NCI-H187 treated with DMSO at 0.1 percent for 48 hours (cell line): ENCODE measurements around the gene PRPS1.
"Not testable (repeated sequence)": the region's sequence is repeated elsewhere in the genome, so short reads cannot be mapped to it uniquely, and the experiment has no call there.

ENCODE experiments used
- DNase-seq: peaks from one replicate; lab custom pipeline; 2025; lab: John Stamatoyannopoulos, UW

The PRPS1 gene

DNA sequence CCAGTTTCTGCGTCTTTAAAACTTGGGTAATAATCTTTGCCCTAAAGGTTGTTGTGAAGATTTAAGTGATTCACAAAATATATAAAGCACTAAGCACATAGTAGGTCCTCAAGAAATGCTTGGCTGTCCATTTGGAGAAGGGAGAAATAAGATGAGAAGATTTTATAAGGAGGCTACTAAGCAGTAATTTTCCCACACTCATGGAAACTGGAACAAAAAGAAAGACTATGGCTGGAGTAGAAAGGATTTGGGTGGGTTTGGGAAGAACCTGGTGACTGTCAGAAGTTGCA, 47.0 kb downstream of the PRPS1 start:
- no peak for DNase-seq

DNA sequence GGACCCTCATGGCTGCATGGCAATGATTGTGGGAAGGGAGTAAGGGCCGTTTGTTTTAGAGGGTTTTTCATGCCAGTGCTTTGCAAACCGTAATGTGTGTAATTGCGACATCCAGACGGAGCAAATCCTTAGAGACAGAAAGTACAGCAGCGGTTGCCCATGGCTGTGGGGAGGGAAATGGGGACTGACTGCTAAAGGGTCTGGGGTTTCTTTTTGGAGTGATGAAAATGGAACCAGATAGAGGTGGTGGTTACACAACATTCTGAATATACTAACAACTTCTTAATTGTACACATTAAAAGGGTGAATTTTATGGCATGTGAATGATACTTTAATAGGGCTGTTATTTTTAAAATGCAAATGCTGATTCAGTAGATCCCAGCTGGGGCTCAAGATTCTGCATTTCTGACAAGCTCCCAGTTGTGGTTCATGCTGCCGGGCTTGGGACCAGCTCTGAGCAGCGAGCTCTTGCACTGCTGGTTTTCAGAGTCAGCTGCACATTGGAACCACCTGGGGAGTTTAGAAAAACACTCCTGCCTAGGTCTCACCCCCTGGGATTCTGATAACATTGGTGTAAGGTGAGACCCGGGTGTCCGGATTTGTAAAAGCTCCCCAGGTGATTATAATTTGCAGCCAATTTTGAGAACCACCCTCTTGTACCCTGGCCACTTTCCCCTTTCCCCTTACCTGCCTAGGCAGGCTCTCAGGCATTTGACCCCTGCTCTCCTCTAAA, 47.7 kb downstream of the PRPS1 start:
- no peak for DNase-seq

DNA sequence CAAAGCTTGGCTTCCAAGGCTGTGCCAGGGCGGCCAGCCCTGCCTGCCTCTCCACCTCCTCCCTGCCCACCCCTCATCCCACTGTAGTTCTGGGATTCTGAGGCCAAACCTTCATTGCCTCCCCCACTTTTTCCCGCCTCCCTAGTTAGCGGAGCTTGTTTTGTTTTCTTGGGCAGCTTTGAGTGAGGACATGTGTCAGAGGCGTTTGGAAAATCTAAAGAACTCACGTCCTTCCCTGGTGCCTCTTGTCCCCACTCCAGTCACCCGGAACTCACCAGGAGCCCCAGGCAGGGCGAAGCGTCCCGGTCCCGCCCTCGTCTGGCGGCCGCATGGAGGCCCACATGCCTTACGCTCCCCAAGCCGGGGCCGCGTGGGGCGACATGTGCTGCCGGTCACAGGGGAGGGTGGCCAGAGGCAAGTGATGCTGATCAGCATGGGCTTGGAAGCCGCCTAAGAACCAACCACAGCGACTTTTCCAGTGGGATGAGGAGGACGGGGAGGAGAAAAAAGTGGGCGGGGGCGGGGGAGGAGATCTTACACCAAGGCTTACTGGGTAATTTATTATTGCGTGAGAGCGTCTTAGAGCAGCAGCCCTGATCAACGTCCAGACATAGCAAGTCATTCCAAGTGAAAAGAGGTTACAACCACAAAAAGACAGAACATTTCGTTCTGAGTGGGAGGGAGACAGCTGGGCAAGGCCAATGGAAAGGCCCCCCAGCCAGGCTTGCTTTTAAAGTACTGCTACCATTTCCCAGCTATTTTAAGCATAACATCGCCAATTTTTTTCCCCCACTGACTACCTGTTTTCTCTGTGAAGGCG, 48.5 kb downstream of the PRPS1 start:
- no peak for DNase-seq

DNA sequence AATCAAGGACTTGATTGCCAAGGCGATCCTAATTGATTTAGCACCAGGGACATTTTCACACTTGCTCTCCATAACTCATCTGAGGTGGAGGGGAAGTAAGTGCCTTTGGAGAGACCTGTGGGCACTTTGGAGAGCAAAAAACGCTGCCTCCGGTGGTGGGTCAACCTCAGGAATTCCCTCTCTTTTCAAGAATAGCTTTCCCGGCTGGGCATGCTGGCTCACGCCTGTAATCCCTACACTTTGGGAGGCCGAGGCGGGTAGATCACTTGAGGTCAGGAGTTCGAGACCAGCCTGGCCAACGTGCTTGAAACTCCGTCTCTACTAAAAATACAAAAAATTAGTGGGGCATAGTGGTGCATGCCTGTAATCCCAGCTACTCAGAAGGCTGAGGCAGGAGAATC, 49.2 kb downstream of the PRPS1 start:
- no peak for DNase-seq

DNA sequence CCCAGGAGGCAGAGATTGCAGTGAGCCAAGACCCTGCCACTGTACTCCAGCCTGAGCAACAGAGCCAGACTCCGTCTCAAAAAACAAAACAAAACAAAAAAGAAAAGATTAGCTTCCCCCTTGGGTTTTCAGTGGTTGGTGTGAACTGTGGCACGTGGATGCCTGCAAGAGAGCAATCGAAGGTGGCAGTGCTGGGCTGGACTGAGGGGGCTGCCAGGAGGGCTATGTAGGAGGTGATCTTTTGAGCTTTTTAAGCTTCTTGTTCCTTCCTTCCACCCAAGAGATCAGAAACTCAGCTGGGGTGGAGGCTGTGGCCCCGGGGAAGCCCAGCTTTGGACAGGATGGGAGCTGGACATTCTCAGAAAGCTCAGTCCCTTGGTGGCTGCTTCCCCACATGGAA, 49.6 kb downstream of the PRPS1 start:
- DNase-seq: no peak

DNA sequence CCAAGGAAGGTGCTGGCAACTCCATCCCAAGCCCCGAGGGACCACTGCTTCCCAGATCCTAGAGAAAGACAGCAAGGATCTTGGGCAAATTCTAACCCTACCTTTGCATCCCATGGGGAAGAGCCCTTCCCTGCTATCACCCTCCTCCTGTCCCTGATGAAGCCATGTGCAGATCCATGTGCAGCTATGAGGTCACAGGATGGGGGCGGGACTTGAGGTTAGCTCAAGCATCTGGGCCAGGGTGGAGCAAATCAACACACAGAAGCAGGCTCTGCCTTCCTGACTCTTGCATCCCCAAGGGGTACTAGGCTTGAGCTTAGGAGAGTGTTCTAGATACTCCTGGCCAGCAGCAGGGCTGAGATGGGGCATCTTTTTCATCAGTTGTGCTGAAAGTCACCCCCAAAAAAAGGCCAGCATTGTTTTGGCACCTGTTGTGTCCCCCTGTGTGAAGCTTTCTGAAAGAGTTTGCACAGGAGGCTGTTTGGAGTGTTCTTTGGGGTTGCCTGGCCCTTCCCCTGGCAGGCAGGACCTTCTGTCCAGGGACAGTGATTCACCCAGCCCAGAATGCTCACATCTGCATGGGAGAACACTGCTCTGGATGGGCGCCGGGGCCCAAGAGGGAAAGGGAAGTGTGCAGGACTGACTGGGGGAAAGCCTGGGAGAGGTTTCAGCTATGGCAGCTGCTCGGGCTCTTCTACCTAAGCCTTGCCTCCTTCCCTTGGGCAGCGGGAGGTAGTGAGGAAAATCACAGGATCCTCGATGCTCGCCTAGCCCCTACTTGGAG, 50.8 kb downstream of the PRPS1 start:
- DNase-seq: no peak

DNA sequence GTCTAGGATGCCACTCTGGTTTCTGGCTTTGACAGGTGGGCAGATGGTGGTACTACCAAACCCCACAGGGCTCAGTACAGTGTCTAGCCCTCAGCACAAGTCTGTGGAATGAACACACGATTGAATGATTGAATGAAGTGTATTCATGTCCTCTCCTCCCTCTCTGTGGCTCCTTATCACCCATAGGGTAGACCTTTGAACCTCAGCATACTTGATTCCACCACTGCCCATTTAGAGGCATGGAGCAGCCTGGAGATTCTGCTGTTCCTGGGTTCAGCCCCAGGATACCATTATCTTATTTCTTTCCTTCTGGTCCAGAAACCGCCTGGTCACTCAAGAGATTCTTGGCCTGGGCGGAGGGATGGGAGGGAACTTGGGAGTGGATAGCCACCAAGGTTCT, 53.9 kb downstream of the PRPS1 start:
- no peak for DNase-seq

DNA sequence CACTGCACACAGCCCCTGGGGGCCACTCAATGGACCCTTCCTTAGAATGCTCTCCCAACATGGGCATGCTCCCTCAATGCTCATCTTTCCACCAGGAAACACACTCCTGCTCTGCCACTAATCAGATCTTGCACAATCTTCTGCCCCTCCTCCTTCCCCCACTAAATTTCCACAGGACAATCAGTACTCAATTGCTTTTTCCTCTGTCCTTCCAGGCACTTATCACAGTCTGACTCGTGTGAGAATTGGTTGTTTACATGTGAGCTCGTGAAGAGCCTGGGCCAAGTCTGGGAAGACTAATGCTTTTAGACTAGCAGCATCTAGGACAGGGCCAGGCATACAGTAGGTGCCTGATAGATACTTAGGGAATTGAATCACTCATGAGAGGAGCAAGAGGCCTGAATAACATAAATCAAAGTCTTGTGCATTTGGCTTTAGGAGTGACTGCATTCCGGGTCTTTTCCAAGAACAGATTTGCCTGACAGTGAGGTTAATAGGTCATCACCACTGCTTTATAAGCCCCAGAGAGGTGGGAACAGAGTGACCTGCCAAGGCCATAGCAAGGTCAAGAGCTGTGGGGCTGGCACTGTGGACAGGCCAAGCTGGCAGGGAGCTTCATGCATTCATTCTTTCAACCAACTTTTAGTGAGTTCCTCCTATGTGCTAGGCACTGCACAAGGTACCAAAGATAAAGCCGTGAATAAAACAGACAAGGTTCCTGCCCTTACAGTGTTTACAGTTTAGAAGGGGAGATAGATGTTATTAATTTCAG, 55.0 kb downstream of the PRPS1 start:
- no peak for DNase-seq

DNA sequence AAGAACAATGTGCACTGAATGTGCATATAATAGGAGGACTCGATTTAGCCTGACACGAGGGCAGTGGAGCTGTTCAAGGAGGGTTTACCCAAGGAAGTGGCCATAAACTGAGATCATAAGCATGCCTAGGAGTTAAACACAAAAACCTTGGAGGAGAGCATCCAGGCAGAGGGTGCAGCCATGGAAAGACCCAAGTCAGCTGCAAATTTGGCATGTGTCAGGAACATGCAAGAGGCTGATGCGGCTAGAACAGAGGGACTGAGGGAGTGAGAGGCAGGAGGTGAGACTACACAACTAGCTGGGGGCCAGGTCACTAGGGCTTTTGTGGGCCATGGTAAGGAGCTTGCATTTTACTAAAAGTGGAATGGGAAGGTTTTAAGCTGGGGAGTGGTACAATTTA, 55.6 kb downstream of the PRPS1 start:
- no peak for DNase-seq

DNA sequence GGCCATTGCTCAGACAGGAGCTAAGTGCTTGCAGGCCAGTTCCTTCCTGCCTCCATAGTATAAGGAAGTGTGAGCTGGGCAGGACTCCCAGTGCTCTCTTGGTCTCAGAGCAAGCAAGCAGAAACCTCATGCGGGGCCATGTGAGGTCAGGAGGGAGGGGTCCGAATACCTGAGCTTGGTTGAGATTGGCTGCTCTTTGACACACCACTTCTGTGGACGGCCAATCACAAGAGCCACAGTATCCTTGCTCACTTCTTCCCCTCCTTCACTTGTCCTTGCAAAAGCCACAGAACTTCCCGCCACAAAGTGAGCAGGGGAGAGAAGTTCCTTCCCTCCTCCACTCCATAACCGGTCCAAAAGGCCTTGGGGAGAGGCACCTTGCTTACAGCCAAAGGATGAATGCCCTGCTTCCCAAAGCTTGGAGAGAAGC, 56.7 kb downstream of the PRPS1 start:
- no peak for DNase-seq

DNA sequence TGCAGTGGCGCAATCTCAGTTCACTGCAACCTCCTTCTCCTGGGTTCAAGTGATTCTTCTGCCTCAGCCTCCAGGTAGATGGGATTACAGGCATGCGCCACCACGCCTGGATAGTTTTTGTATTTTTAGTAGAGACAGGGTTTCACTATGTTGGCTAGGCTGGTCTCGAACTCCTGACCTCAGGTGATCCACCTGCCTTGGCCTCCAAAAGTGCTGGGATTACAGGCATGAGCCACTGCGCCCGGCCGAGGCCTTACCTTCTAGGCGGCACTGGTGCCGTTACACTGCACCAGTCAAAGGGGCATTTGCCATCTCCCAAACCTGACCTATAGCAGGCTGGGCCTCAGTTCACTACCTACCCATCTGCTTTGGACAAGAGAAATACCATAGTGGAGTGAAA, 57.3 kb downstream of the PRPS1 start:
- DNase-seq: not testable (repeated sequence)

DNA sequence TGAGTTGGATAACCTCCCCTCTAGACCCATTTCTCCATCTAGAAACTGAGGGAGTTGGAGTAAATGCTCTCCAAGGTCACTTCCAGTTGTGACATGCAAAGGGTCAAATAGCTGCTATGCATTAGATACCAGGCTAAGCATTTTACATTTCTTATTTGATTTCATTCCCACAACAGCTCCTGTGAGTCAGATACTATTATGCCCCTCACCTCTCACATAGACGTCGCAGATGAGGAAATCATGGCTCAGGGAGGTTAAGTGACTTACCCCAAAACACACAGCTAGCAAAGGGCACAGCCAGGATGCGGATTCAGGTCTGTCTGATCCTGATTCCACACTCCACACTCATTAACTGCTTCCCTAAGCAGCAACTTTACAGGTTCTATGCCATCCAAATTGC, 57.7 kb downstream of the PRPS1 start:
- no peak for DNase-seq

DNA sequence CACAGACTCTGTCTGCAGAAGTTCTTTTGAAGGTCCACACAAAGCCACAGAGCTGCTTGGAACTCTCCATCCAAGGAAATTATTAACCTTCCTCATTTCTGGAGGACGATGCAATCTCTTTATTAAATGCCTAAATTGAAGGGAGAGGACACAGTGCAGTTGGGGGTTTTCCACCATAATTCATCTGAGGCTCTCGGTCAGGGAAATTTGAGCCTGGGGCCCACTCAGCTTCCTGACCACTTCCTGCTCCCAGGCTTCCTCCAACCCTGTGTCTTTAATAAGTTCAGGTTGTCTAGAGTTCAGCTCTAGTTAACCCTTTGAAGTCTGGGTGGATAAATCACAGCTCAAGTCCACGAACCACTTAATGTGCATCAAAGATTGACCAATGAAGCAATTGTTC, 58.5 kb downstream of the PRPS1 start:
- DNase-seq: no peak

DNA sequence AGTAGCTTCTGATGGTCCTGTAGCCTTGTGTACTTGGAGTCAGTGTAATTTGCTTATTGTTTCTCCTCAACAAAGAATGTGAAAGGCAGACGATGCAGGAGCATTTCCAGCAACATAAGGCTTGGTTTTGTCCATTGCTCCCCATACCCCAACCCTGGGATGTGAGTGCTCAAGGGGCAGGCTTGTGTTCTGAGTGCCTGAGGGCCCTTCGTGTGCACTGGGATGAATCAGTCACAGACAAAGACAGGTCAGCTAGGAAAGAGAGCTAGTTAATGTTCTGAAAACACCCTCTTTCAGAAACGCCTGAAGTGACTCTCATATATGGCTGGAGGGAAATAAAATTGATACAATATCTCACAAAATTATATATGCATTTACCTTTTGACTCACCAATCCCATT, 59.1 kb downstream of the PRPS1 start:
- DNase-seq: no peak

DNA sequence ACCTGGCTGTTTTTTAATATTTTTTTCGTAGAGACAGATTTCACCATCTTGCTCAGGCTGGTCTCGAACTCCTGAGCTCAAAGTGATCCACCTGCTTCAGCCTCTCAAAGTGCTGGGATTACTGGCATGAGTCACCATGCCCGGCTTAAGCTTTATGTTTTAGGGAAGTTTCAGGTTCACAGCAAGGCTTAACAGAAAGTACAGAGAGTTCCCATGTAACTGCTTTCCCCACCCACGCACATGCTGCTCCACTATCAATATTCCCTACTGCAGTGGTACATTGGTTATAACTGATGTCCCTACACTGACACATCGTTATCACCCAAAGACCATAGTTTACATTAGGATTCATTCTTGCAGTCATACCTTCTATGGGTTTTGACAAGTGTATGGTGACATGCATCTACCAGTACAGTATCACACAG, 62.7 kb downstream of the PRPS1 start:
- no peak for DNase-seq

DNA sequence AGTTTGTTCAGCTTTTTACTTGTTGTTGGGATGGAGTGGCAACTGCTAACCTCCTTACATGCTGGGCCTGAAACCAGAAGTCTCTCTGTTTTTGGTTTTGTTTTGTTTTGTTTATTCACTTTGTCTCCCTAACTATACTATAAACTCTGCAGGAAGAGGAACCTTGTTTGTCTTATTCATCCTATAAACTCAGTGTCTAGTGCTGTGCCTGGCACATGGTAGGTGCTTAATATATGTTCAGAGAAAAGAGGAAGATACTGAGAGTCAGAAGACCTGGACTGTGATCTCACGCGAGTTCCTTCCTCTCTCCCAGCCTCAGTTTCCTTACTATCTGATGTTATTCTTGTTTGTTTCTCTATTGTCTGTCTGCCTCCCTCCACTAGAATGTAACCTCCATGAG, 71.3 kb downstream of the PRPS1 start:
- no peak for DNase-seq

DNA sequence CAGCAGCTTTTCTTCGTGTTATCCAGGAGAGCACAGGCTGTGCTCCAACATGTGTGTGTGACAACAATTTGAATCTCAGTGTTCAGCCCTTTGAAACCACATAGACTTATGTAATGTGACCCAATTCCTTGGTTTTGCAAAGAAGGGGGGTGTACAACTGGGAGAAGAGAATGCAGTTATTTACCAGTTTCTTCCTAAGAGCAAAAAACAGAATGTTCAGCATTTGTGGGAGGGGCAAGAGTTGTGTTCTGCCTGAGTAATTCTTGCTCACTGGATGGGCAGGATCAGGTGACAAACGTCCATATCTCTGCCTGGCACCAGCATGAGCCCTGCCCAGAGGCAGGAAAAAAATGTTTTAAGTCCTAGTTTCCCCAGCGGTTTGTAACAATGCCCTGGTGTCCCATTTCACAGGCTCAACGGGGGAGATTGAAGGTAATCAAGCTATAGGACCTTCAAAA, 72.0 kb downstream of the PRPS1 start:
- DNase-seq: no peak
